HEK293 (cell line): ENCODE data around the gene SLC12A4.
A peak's percentile ranks its signal among the peaks of the same experiment; 100 is the strongest.

Experiments
- CTCF ChIA-PET: fragments of 350-600 bp; formaldehyde crosslinking; extraction: SDS; loops from one replicate; lab custom pipeline; 2021; ENCODE audit warnings: antibody characterized with exemption; lab: Yijun Ruan, JAX
- POLR2A ChIA-PET: fragments of 300-600 bp; formaldehyde crosslinking; extraction: SDS; loops from one replicate; lab custom pipeline; 2020; ENCODE audit warnings: antibody characterized with exemption, inconsistent platforms; lab: Yijun Ruan, JAX
- H3K27ac ChIP-seq: fragments of 200-500 bp; sonication (Bioruptor generic); 2 replicates; pipeline ENCODE4 v1.5.1; 2014; ENCODE audit warnings: low read depth, low read length, control low read depth, inconsistent platforms; ENCODE audit errors: extremely low read depth
- H3K36me3 ChIP-seq, 2 experiments: fragments of 200-500 bp in 1 of 2; sonication (Bioruptor generic) in 1 of 2; 1 replicate in 1 of 2; 2 replicates in 1 of 2; pipeline ENCODE4 v1.5.1; 2014 to 2017; ENCODE audit warnings: inconsistent platforms in 2 of 2, low read length in 2 of 2; ENCODE audit not compliant: control insufficient read depth in 2 of 2, insufficient read depth in 1 of 2
- H3K4me1 ChIP-seq: fragments of 200-500 bp; sonication (Bioruptor generic); 2 replicates; pipeline ENCODE4 v1.5.1; 2014; ENCODE audit warnings: mild to moderate bottlenecking, low read length, inconsistent platforms; ENCODE audit not compliant: control insufficient read depth, insufficient read depth
- H3K4me3 ChIP-seq: 2 replicates; pipeline ENCODE4 v1.5.1; 2011; ENCODE audit warnings: low read depth, mild to moderate bottlenecking, control low read depth, low read length, moderate library complexity
- H3K9me3 ChIP-seq: fragments of 200-500 bp; sonication (Bioruptor generic); 2 replicates; pipeline ENCODE4 v1.5.1; 2014; ENCODE audit warnings: low read depth, low read length, inconsistent platforms; ENCODE audit not compliant: control insufficient read depth, insufficient read depth
- BCL11A ChIP-seq: fragments of 450-650 bp; formaldehyde crosslinking; IDR thresholded peaks from 2 replicates; pipeline ENCODE4 v1.5.1; 2016; ENCODE audit warnings: low read depth, missing biosample characterization, missing genetic modification characterization
- CTCF ChIP-seq: fragments of 450-650 bp; formaldehyde crosslinking; IDR thresholded peaks from 2 replicates; pipeline ENCODE4 v1.5.1; 2016; ENCODE audit warnings: missing biosample characterization, missing genetic modification characterization
- GFI1B ChIP-seq: fragments of 450-650 bp; formaldehyde crosslinking; IDR thresholded peaks from 2 replicates; pipeline ENCODE4 v1.5.1; 2016; ENCODE audit warnings: missing biosample characterization, missing genetic modification characterization
- GLI4 ChIP-seq: fragments of 450-650 bp; formaldehyde crosslinking; IDR thresholded peaks from 2 replicates; pipeline ENCODE4 v1.5.1; 2016; ENCODE audit warnings: missing biosample characterization, missing genetic modification characterization
- KLF8 ChIP-seq: fragments of 450-650 bp; formaldehyde crosslinking; IDR thresholded peaks from 2 replicates; pipeline ENCODE4 v1.5.1; 2016; ENCODE audit warnings: missing biosample characterization, missing genetic modification characterization
- MYNN ChIP-seq: fragments of 450-650 bp; formaldehyde crosslinking; IDR thresholded peaks from 2 replicates; pipeline ENCODE4 v1.5.1; 2016; ENCODE audit warnings: missing biosample characterization, missing genetic modification characterization, borderline replicate concordance
- PATZ1 ChIP-seq: fragments of 450-650 bp; formaldehyde crosslinking; IDR thresholded peaks from 2 replicates; pipeline ENCODE4 v1.5.1; 2016; ENCODE audit warnings: missing biosample characterization, missing genetic modification characterization
- PBX3 ChIP-seq: sonication (generic); formaldehyde crosslinking; IDR thresholded peaks from 2 replicates; pipeline ENCODE4 v1.8.1; 2022; ENCODE audit warnings: mild to moderate bottlenecking, moderate library complexity, missing genetic modification reagents
- REPIN1 ChIP-seq: fragments of 450-650 bp; formaldehyde crosslinking; IDR thresholded peaks from 2 replicates; pipeline ENCODE4 v1.5.1; 2017; ENCODE audit warnings: missing biosample characterization, missing genetic modification characterization, low read depth
- SP3 ChIP-seq: fragments of 450-650 bp; formaldehyde crosslinking; IDR thresholded peaks from 2 replicates; pipeline ENCODE4 v1.5.1; 2016; ENCODE audit warnings: missing biosample characterization, missing genetic modification characterization
- ZBTB11 ChIP-seq: fragments of 450-650 bp; formaldehyde crosslinking; conservative IDR thresholded peaks from 2 replicates; pipeline ENCODE4 v1.5.1; 2016; ENCODE audit warnings: low read depth, missing biosample characterization, missing genetic modification characterization
- ZBTB17 ChIP-seq: fragments of 450-650 bp; formaldehyde crosslinking; IDR thresholded peaks from 2 replicates; pipeline ENCODE4 v1.5.1; 2016; ENCODE audit warnings: missing biosample characterization, missing genetic modification characterization
- ZBTB7A ChIP-seq: fragments of 450-650 bp; formaldehyde crosslinking; IDR thresholded peaks from 2 replicates; pipeline ENCODE4 v1.5.1; 2016; ENCODE audit warnings: low read depth, missing biosample characterization, missing genetic modification characterization
- ZBTB8A ChIP-seq: fragments of 450-650 bp; formaldehyde crosslinking; IDR thresholded peaks from 2 replicates; pipeline ENCODE4 v1.5.1; 2016; ENCODE audit warnings: missing biosample characterization, missing genetic modification characterization
- ZFP69B ChIP-seq: fragments of 450-650 bp; formaldehyde crosslinking; IDR thresholded peaks from 2 replicates; pipeline ENCODE4 v1.5.1; 2016; ENCODE audit warnings: missing biosample characterization, missing genetic modification characterization
- ZNF121 ChIP-seq: fragments of 450-650 bp; formaldehyde crosslinking; IDR thresholded peaks from 2 replicates; pipeline ENCODE4 v1.5.1; 2016; ENCODE audit warnings: missing biosample characterization, missing genetic modification characterization
- ZNF211 ChIP-seq: fragments of 450-650 bp; formaldehyde crosslinking; IDR thresholded peaks from 2 replicates; pipeline ENCODE4 v1.5.1; 2016; ENCODE audit warnings: low read depth, missing biosample characterization, missing genetic modification characterization
- ZNF239 ChIP-seq: fragments of 450-650 bp; formaldehyde crosslinking; IDR thresholded peaks from 2 replicates; pipeline ENCODE4 v1.5.1; 2016; ENCODE audit warnings: missing biosample characterization, missing genetic modification characterization
- ZNF280D ChIP-seq: fragments of 450-650 bp; formaldehyde crosslinking; IDR thresholded peaks from 2 replicates; pipeline ENCODE4 v1.5.1; 2016; ENCODE audit warnings: missing biosample characterization, missing genetic modification characterization
- ZNF324 ChIP-seq: fragments of 450-650 bp; formaldehyde crosslinking; IDR thresholded peaks from 2 replicates; pipeline ENCODE4 v1.5.1; 2016; ENCODE audit warnings: missing biosample characterization, missing genetic modification characterization
- ZNF514 ChIP-seq: fragments of 450-650 bp; formaldehyde crosslinking; IDR thresholded peaks from 2 replicates; pipeline ENCODE4 v1.5.1; 2016; ENCODE audit warnings: missing biosample characterization, missing genetic modification characterization
- ZNF529 ChIP-seq: fragments of 450-650 bp; formaldehyde crosslinking; IDR thresholded peaks from 2 replicates; pipeline ENCODE4 v1.5.1; 2017; ENCODE audit warnings: missing genetic modification characterization, missing biosample characterization; ENCODE audit not compliant: insufficient replicate concordance
- ZNF548 ChIP-seq: fragments of 450-650 bp; formaldehyde crosslinking; IDR thresholded peaks from 2 replicates; pipeline ENCODE4 v1.5.1; 2016; ENCODE audit warnings: missing biosample characterization, missing genetic modification characterization
- ZNF558 ChIP-seq: fragments of 450-650 bp; formaldehyde crosslinking; IDR thresholded peaks from 2 replicates; pipeline ENCODE4 v1.5.1; 2016; ENCODE audit warnings: missing biosample characterization, missing genetic modification characterization
- ZNF664 ChIP-seq: fragments of 450-650 bp; formaldehyde crosslinking; IDR thresholded peaks from 2 replicates; pipeline ENCODE4 v1.5.1; 2016; ENCODE audit warnings: missing biosample characterization, missing genetic modification characterization
- ZNF670 ChIP-seq: fragments of 450-650 bp; formaldehyde crosslinking; IDR thresholded peaks from 2 replicates; pipeline ENCODE4 v1.5.1; 2016; ENCODE audit warnings: missing biosample characterization, missing genetic modification characterization, low read depth

The SLC12A4 gene

GRCh38 chr16:67935402-67936123, 32.9 kb downstream of the SLC12A4 start:
- Histone ChIP-seq H3K9me3 (no peaks in the 10 kb centered on the region), H3K36me3 (peaks cover 0 to 22% of the 10 kb centered on the region in 2 experiments; a peak in 2 of 3 replicates), H3K27ac (peak overlapping the region; percentile 69), H3K4me1 (no peaks in the 10 kb centered on the region), H3K4me3 (peak overlapping the region; percentile 92)
- ChIA-PET POLR2A (interaction anchor here (0.6 to 2.5 kb wide), 31 partner anchors 9 to 414 kb away, joined by 3 to 16 read pairs (median 4); partner anchors contain the start of genes ACD, CTCF, DDX28 and DUS2), CTCF (interaction anchor here (0.6 to 2.6 kb wide), 15 partner anchors 9 to 454 kb away, joined by 3 to 17 read pairs (median 4); partner anchors contain the start of gene NRN1L)
- TF ChIP-seq ZBTB8A (tag by site-specific recombination) = peak; percentile 48; the same call in 1 of the 2 replicates
- peak; percentile 78 for TF ChIP-seq KLF8
- TF ChIP-seq ZFP69B = peak; percentile 43; the same call in 1 of the 2 replicates
- TF ChIP-seq CTCF = peak; percentile 18; the same call in 1 of the 2 replicates
- peak; percentile 61; the same call in 1 of the 2 replicates for TF ChIP-seq ZNF239 (tag by site-specific recombination)
- no peak for TF ChIP-seq ZNF548
- TF ChIP-seq ZBTB11 (tag by site-specific recombination) = peak; percentile 91
- no peak for TF ChIP-seq ZNF324
- no peak for TF ChIP-seq GLI4
- TF ChIP-seq ZNF670 = no peak
- no peak for TF ChIP-seq ZNF121 (tag by site-specific recombination)
- peak; percentile 56; the same call in 1 of the 2 replicates for TF ChIP-seq GFI1B (tag by site-specific recombination)
- TF ChIP-seq SP3 (tag by site-specific recombination) = peak; percentile 95
- TF ChIP-seq MYNN (tag by site-specific recombination) = no peak
- no peak for TF ChIP-seq ZNF280D (tag by site-specific recombination)
- TF ChIP-seq ZNF211 (tag by site-specific recombination) = no peak
- TF ChIP-seq ZBTB7A (tag by site-specific recombination) = peak; percentile 83; the same call in 1 of the 2 replicates
- TF ChIP-seq PATZ1 (tag by site-specific recombination) = peak; percentile 96
- peak; percentile 87 for TF ChIP-seq BCL11A (tag by site-specific recombination)
- TF ChIP-seq ZNF529 = no peak
- 0 out of 2 replicates have a peak, but pooled peaks have one; percentile 50 for TF ChIP-seq PBX3 (CRISPR knock-in tag)
- TF ChIP-seq ZBTB17 (tag by site-specific recombination) = no peak
- TF ChIP-seq ZNF514 (tag by site-specific recombination) = no peak
- TF ChIP-seq ZNF664 (tag by site-specific recombination) = no peak
- no peak for TF ChIP-seq REPIN1 (tag by site-specific recombination)
- no peak for TF ChIP-seq ZNF558 (tag by site-specific recombination)
